Upper lobe of right lung (tissue), 1 donor: ENCODE data around the gene PDE4B. TPM values are rescaled to one million over a fixed set of nuclear protein-coding genes. Genes with fewer than 3 reads are reported as not detected.

Experiments
- ATAC-seq: fragments of 200-7000 bp; cut with Tn5 transposase; one replicate; pipeline ENCODE4 v1.9.1; 2020; ENCODE audit warnings: mild to moderate bottlenecking, moderate library complexity
- DNase-seq: peaks from one replicate; pipeline ENCODE4 v3.0.0-alpha.2; 2020
- H3K27ac ChIP-seq: fragments of 200-600 bp; one replicate; pipeline ENCODE4 v1.8.0; 2022
- H3K27me3 ChIP-seq: fragments of 200-600 bp; one replicate; pipeline ENCODE4 v1.8.0; 2022; ENCODE audit warnings: mild to moderate bottlenecking
- H3K36me3 ChIP-seq: fragments of 200-600 bp; one replicate; pipeline ENCODE4 v1.8.0; 2022
- H3K4me1 ChIP-seq: fragments of 200-600 bp; one replicate; pipeline ENCODE4 v1.8.0; 2022
- H3K4me3 ChIP-seq: fragments of 200-600 bp; one replicate; pipeline ENCODE4 v1.8.0; 2022; ENCODE audit warnings: mild to moderate bottlenecking
- H3K9me3 ChIP-seq: fragments of 200-600 bp; one replicate; pipeline ENCODE4 v1.8.0; 2022
- intact Hi-C: fragments of 100-400 bp; cut with DNase I; formaldehyde crosslinking; loops from one replicate; pipeline ENCODE4 v1.11.0; 2022
- total RNA-seq: library from RNA; stranded (reverse); fragmentation: NEBNext Ultra II Directional; extraction: Animal tissue kit (Norgen Biotek cat#: 25700); gene quantifications from one replicate; pipeline ENCODE4 v1.2.1, GENCODE V29; 2021
- TF ChIP-seq, protein P1 (sequence below): fragments of 200-600 bp; IDR thresholded peaks from one replicate; pipeline ENCODE4 v1.8.0; 2022; ENCODE audit warnings: antibody characterized with exemption
- donor health status: DM: no; HTN: yes; CAD: no; lungs with severe emphysema.

The PDE4B gene
- total RNA-seq, 1 donor from 2014 or later, result 14.3 TPM

GRCh38 chr1:66381621-66382275, 589.1 kb downstream of the PDE4B start:
- DNase-seq, result no peak

GRCh38 chr1:66383168-66383567, 590.5 kb downstream of the PDE4B start:
- Histone ChIP-seq H3K9me3 (no peaks in the 10 kb centered on the region), H3K36me3 (no peaks in the 10 kb centered on the region), H3K27ac (no peak overlapping the region), H3K4me3 (no peak overlapping the region), H3K27me3 (no peaks in the 10 kb centered on the region), H3K4me1 (peaks cover 10% of the 10 kb centered on the region)
- intact Hi-C loops, result no loop called here
- no peak for DNase-seq
- TF ChIP-seq, protein P1, sequence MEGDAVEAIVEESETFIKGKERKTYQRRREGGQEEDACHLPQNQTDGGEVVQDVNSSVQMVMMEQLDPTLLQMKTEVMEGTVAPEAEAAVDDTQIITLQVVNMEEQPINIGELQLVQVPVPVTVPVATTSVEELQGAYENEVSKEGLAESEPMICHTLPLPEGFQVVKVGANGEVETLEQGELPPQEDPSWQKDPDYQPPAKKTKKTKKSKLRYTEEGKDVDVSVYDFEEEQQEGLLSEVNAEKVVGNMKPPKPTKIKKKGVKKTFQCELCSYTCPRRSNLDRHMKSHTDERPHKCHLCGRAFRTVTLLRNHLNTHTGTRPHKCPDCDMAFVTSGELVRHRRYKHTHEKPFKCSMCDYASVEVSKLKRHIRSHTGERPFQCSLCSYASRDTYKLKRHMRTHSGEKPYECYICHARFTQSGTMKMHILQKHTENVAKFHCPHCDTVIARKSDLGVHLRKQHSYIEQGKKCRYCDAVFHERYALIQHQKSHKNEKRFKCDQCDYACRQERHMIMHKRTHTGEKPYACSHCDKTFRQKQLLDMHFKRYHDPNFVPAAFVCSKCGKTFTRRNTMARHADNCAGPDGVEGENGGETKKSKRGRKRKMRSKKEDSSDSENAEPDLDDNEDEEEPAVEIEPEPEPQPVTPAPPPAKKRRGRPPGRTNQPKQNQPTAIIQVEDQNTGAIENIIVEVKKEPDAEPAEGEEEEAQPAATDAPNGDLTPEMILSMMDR, result no peak
- ATAC-seq, result no peak

More at GRCh38 chr1:66381621-66382275, 589.1 kb downstream of the PDE4B start:
- TF ChIP-seq, protein P1, result no peak
- intact Hi-C loops, result no loop called here
- H3K4me1 ChIP-seq, result peaks cover 10% of the 10 kb centered on the region
- H3K4me3 ChIP-seq, result no peak overlapping the region
- H3K27me3 ChIP-seq, result no peaks in the 10 kb centered on the region
- H3K9me3 ChIP-seq, result no peaks in the 10 kb centered on the region
- no peak for ATAC-seq
- H3K36me3 ChIP-seq, result no peaks in the 10 kb centered on the region
- no peak overlapping the region for H3K27ac ChIP-seq

- Histone ChIP-seq H3K36me3 (no peaks in the 10 kb centered on the region), H3K4me1 (peaks cover 10% of the 10 kb centered on the region), H3K9me3 (no peaks in the 10 kb centered on the region), H3K27ac (no peak overlapping the region), H3K4me3 (no peak overlapping the region), H3K27me3 (no peaks in the 10 kb centered on the region)
- peak; percentile 37 for ATAC-seq
- intact Hi-C loops, result no loop called here
- TF ChIP-seq, protein P1, result no peak
- no peak for DNase-seq
These were observed 590.9 kb downstream of the PDE4B start for GRCh38 chr1:66383611-66384010.

DNA sequence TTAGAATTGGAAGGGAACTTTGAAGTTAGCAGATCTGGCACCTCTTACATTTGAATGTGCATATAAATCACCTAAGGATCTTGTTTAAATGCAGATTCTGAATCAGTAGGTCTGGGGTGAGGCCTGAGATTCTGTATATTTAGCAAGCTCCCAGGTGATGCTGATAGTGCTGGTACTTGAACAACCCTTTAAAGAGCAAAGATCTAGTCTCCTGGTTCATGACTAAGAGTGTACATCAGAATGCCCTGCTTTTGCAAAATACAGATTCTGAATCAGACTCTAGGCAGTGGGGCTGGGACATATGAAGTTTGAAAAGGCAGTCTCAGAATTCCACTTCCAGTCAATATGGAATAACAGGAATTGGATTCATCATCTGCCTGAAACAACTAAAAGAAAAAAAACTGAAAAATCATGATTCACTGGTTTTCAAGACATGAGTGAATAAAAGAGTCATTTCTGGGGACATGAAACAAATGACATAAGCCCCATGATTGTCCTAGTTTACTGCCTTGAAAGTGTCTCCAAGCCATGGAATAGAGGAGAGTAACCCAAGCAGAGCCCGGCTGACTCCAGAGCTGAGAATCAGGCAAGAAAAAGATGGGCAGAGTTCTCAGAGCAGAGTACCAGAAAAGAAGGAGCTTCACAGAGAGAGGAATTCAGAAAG, 591.7 kb downstream of the PDE4B start:
- Histone ChIP-seq H3K9me3 (no peaks in the 10 kb centered on the region), H3K4me1 (peaks cover 10% of the 10 kb centered on the region), H3K27ac (no peak overlapping the region), H3K4me3 (no peak overlapping the region), H3K27me3 (no peaks in the 10 kb centered on the region), H3K36me3 (no peaks in the 10 kb centered on the region)
- ATAC-seq (no peak), DNase-seq (no peak)
- TF ChIP-seq, protein P1, result no peak
- intact Hi-C loops, result no loop called here

DNA sequence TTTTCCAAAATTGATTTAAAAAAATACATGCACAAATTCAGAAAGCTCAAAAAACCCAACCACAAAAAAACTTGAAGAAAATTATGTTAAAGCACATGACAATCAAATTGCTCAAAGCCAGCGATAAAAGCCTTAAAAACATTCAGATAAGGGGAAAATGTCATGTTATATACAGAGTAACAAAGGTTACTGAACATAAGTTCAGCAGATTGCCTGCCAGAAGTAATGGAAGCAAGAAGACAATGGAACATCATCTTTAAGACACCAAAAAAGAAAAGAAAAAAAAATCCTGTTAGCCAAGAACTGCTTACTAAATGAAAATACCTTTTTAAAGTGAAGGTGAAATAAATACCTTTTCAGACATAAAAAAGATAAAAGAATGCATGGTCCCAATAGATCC, 594.0 kb downstream of the PDE4B start:
- Histone ChIP-seq H3K36me3 (no peaks in the 10 kb centered on the region), H3K27ac (no peak overlapping the region), H3K4me1 (peaks cover 6% of the 10 kb centered on the region), H3K9me3 (no peaks in the 10 kb centered on the region), H3K27me3 (no peaks in the 10 kb centered on the region), H3K4me3 (no peak overlapping the region)
- DNase-seq (no peak), ATAC-seq (no peak)
- TF ChIP-seq, protein P1, result no peak
- intact Hi-C loops, result no loop called here
